ENCODE measurements around the gene SLC41A3. TPM values are rescaled to one million over a fixed set of nuclear protein-coding genes. Genes with fewer than 3 reads are reported as not detected.
"Not testable (repeated sequence)": the region's sequence is repeated elsewhere in the genome, so short reads cannot be mapped to it uniquely, and the experiment has no call there.

SLC41A3 gene
- total RNA-seq, 1 donor = 104 TPM

- no peak for DNase-seq (ENCODE audit: low read depth in 2 of 3, low spot score in 2 of 3)
These were observed 70.2 kb downstream of the SLC41A3 start for GRCh38 chr3:126013751-126014156.

GRCh38 chr3:126009181-126009580 is 74.7 kb downstream of the SLC41A3 start:
- DNase-seq (ENCODE audit: low read depth in 2 of 3, low spot score in 2 of 3) = no peak

GRCh38 chr3:126008219-126008618 is 75.7 kb downstream of the SLC41A3 start:
- no peak for DNase-seq (ENCODE audit: low read depth in 2 of 3, low spot score in 2 of 3)

DNA sequence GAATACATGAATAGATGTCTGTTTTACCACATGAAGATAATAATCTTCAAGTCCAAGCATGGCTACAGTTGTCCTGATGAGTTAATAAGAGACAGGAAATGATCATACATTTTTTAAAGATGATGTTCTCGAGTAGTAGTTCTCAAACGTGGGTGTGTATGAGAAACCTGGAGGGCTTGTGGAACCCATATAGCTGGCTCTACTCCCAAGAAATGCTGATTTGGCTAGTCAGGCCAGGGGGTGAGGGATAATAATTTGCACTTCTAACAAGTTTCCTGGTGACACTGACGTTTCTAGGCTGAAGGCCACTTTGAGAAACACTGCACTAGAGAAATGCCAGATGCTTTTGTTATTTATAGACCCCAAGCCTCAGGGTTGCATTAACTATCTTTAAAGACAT is 78.0 kb downstream of the SLC41A3 start:
- DNase-seq (ENCODE audit: low read depth in 2 of 3, low spot score in 2 of 3) = no peak

DNA sequence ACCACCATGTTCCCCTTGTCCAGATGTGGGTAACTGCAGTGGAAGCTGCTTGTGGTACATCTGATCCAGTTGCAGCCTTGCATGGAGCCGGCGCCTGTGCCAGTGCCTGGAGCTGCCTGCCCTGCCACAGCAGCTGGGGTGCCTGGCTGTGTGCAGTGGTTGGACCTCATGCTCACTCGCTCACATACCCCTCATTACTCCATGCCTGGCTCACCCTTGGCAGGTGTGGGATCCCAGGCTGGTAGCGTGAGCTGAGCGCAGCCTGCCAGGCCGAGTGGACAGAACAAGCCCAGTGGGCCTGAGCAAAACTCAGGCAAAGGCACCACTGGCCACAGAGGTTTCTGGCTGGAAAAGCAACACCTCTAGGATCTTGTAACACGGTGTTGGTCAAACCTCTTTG is 79.2 kb downstream of the SLC41A3 start:
- no peak for DNase-seq (ENCODE audit: low read depth in 2 of 3, low spot score in 2 of 3)

- no peak for DNase-seq (ENCODE audit: low read depth in 2 of 3, low spot score in 2 of 3)
These were observed 79.7 kb downstream of the SLC41A3 start for GRCh38 chr3:126004217-126004616.

DNA sequence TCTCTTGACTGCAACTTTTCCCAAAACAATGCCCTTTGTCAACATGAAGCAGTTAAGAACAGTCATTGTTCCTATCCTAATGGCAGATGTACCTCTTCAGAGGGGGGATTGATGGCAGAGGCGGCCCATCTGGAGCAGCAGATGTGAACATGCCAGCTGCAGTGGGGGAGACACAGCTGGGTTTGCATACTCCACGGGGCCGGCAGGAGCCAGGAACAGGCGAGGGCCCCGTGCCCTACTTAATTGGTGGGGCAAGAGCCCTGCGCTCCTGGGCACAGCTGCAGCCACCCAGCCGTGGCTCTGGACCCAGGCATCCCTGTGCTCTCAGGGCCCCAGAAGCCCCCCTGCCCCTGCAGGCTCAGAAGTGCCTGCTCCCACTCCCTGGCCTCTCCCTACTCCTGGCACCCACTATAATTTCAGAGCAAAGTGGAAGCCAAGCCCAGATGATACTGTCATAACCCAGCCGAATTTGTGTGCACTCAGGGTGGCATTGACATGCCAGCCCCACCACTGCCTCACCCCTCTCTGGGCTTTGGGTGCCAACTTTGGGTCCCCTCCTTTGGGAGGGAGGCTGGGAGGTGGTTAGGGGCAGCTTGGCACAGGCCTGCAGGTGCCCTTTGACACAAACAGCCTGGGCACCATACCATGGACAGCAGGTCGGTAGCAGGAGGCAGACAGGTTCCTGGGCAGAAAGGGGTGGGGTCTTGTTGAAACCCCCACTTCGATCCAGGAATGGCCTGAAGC is 80.3 kb downstream of the SLC41A3 start:
- no peak for DNase-seq (ENCODE audit: low read depth in 2 of 3, low spot score in 2 of 3)

GRCh38 chr3:126002189-126002588 is 81.7 kb downstream of the SLC41A3 start:
- no peak for DNase-seq (ENCODE audit: low read depth in 2 of 3, low spot score in 2 of 3)

GRCh38 chr3:125996751-125997150 is 87.2 kb downstream of the SLC41A3 start:
- not testable (repeated sequence) for DNase-seq (ENCODE audit: low read depth in 2 of 3, low spot score in 2 of 3)

DNA sequence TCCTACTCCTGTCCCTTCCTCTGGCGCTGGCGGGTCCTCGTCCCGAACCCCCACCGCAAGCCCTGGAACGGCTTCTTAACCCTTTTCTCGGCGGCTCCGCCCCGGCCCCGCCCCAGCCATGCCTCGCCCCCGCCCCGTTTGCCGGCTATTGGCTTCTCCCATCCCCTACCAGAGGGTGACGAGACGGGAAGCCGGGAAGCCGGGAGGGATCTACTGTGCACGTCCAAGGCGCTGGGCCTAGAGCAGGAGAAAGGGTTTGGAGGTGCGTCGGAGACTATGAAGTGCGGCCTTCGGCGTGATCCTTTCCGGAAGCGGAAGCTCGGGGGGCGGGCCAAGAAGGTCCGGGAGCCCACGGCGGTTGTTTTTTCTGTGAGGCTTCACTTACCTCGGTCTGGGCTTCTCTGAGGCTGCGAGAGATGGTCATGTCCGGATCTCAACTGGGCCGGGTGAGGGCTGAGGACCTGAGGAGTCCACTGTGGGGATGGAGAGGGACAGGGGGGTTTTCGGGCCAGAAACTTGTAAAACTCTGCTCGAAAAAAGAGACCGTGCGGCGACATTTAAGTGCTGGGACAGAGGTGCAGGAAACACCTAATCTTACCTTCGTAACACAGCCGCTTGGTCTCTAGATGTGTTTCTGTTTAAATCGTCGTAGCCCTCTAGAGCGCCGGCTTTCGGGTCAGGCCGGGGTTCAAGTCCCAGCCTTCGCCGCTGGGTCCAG is 93.5 kb downstream of the SLC41A3 start:
- DNase-seq (ENCODE audit: low read depth in 2 of 3, low spot score in 2 of 3) = peak; percentile 44 to 74 (median 74)

GRCh38 chr3:125984951-125985350 is 99.0 kb downstream of the SLC41A3 start:
- not testable (repeated sequence) for DNase-seq (ENCODE audit: low read depth in 2 of 3, low spot score in 2 of 3)

- not testable (repeated sequence) for DNase-seq (ENCODE audit: low read depth in 2 of 3, low spot score in 2 of 3)
These were observed 106.8 kb downstream of the SLC41A3 start for GRCh38 chr3:125977104-125977503.

DNA sequence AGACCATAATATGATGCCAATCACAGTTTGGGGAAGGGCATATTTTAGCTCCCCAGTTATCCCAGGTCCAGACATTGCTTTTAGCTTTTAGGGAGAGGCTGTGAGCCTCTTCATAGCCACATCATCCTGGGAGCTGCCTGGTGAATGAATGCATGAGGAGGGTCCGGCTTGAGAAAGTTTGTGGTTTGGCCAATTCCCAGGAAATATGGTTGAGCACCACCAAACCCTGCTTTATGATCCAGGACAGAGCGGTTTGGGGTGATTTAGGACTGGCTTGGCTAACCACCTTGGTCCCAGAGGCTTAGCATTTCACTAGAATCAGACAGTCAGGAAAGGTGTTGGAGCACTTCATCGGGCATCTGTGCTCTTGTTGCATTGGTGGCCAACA is 107.9 kb downstream of the SLC41A3 start:
- not testable (repeated sequence) for DNase-seq (ENCODE audit: low read depth in 2 of 3, low spot score in 2 of 3)

- DNase-seq (ENCODE audit: low read depth in 2 of 3, low spot score in 2 of 3) = not testable (repeated sequence)
These were observed 108.5 kb downstream of the SLC41A3 start for GRCh38 chr3:125975245-125976002.

DNA sequence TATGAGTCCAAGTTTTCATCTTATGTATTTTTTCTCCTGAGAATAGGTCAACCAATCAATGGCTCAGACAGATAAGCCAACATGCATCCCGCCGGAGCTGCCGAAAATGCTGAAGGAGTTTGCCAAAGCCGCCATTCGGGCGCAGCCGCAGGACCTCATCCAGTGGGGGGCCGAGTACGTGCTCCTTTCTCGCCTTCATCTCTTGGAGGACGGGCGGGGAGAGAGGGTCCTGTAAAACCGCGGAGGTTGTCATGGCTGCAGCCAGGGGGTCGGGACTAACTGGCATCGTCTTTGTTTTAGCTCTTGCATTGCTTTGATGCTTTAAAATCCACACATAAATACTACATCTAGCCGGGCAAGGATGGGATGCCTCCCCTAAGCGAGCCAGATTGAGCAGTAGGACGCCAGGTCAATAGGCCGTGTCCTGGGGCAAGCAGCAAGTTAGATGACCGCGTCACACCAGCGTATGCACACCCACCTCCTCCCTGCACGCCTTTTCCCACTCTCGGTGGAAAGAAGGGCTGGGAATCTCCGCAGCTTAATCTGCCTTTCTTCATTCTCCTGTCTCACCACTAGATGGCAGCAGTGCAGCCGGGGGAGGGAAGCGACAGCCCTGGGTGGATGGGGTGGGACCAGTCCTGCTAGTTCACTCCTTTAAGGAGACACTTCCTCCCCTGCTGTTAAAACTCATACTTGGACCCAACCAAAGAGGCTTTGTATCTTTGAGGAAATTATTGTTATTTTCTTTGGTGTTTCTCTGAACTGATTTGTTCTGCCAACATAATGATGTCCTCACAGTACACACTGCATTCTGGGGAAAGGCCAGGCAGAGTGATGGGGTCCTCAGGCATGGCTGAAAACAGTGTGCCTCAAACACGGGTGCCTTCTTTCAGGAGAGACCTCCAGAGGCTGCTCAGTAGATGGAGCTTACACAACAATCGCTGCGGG is 111.7 kb downstream of the SLC41A3 start:
- DNase-seq (ENCODE audit: low read depth in 2 of 3, low spot score in 2 of 3) = peak in 1 of 3 donors; percentile 26

- not testable (repeated sequence) for DNase-seq (ENCODE audit: low read depth in 2 of 3, low spot score in 2 of 3)
These were observed 115.0 kb downstream of the SLC41A3 start, which contains the start of gene ROPN1B for GRCh38 chr3:125968701-125969592. Gene ROPN1B (plus strand): TSS chr3:125969178. CDS start chr3:125972055, 2,877 bp downstream.

DNA sequence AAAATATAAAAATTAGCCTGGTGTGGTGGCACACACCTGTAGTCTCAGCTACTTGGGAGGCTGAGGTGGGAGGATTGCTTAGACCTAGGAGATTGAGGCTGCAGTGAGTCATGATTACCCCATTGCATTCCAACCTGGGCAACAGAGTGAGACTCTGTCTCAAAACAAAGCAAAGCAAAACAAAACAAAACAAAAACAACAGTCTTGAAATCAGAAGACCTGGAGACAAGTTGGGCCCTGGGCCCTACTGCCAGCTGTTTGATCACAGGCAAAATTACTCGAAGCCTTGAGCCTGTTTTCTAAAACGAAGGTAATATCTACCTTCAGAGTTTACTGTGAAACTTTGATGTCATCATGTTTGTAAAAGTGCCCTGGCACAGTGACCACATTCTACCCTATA is 115.8 kb downstream of the SLC41A3 start:
- not testable (repeated sequence) for DNase-seq (ENCODE audit: low read depth in 2 of 3, low spot score in 2 of 3)

- DNase-seq (ENCODE audit: low read depth in 2 of 3, low spot score in 2 of 3) = no peak
These were observed 116.8 kb downstream of the SLC41A3 start for GRCh38 chr3:125967156-125967555.

DNA sequence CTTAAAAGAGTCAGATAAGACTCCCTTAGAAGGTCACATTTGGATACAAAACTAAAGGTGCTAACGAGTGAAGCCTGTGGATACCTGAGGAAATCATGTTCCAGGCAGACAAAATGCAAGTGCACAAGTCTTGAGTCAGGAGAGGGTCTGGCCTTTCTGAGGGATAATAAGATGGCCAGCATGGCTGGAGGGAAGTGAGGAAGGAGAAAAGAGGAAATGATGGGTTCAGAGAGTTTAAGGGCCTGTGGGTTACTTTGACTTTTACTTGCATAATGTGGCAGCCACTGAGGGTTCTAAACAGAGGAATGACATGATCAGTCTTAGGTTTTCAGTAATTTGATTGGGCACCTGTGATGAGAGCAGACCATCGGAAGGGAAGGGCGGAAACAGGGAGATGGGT is 118.4 kb downstream of the SLC41A3 start:
- no peak for DNase-seq (ENCODE audit: low read depth in 2 of 3, low spot score in 2 of 3)
